ENCODE results near the gene CERKL.
A peak's percentile ranks its signal among the peaks of the same experiment; 100 is the strongest.

The CERKL gene

DNA sequence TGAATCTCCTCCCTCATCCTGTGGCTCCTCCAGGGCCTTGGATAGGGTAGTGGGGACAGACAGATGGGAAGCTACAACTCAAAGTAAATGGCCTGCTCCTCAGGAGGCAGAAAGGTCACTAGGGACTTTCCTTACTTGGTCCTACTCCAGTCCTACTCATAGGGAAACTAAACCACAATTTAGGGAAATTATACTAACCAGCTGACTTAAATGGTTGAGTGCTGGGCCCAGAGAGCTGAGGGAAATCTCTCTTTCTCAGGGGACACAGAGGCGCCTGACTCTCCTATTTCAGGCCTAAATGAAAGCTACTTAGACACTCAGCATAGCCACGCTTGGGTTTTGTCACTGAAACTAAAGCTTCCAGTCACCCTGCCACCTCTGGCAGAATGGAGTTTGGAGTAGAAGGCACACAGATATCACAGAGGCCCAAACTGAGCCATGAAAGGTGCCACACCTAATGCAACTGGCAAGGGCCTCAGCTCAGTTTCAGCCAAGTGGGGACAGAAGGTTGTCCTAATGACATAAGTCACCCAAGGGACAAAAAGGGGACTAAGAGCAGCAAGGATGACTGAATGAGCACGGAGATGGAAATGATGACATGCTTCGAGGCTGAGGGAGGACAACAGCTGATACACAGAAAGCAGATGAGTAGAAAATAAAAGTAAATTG lies 24.0 kb downstream of the CERKL start:
- ATAC-seq = no peak
- TF ChIP-seq RARB (CRISPR knock-in tag; IDR thresholded peaks at IDR 0.05) = no peak
- no peak for TF ChIP-seq GLIS3 (CRISPR knock-in tag; IDR thresholded peaks at IDR 0.05)
- TF ChIP-seq PPARA (CRISPR knock-in tag; IDR thresholded peaks at IDR 0.05; ENCODE audit: borderline replicate concordance) = no peak
- no peak for TF ChIP-seq BACH2 (CRISPR knock-in tag; IDR thresholded peaks at IDR 0.05; ENCODE audit: borderline replicate concordance)
- no peak for TF ChIP-seq CSDC2 (CRISPR knock-in tag; IDR thresholded peaks at IDR 0.05)
- TF ChIP-seq ISL1 (CRISPR knock-in tag; IDR thresholded peaks at IDR 0.05) = no peak
- no peak for TF ChIP-seq OSR1 (CRISPR knock-in tag; IDR thresholded peaks at IDR 0.05)
- no peak for TF ChIP-seq ZNF565 (CRISPR knock-in tag; conservative IDR thresholded peaks at IDR 0.05; ENCODE audit: low read depth)
- TF ChIP-seq TSHZ2 (CRISPR knock-in tag; IDR thresholded peaks at IDR 0.05) = no peak
- TF ChIP-seq ZNF8 (CRISPR knock-in tag; IDR thresholded peaks at IDR 0.05) = no peak
- TF ChIP-seq SNAI2 (CRISPR knock-in tag; IDR thresholded peaks at IDR 0.05) = no peak
- no peak for TF ChIP-seq ZFP3 (CRISPR knock-in tag; IDR thresholded peaks at IDR 0.05)
- TF ChIP-seq CSRNP3 (CRISPR knock-in tag; IDR thresholded peaks at IDR 0.05) = no peak

DNA sequence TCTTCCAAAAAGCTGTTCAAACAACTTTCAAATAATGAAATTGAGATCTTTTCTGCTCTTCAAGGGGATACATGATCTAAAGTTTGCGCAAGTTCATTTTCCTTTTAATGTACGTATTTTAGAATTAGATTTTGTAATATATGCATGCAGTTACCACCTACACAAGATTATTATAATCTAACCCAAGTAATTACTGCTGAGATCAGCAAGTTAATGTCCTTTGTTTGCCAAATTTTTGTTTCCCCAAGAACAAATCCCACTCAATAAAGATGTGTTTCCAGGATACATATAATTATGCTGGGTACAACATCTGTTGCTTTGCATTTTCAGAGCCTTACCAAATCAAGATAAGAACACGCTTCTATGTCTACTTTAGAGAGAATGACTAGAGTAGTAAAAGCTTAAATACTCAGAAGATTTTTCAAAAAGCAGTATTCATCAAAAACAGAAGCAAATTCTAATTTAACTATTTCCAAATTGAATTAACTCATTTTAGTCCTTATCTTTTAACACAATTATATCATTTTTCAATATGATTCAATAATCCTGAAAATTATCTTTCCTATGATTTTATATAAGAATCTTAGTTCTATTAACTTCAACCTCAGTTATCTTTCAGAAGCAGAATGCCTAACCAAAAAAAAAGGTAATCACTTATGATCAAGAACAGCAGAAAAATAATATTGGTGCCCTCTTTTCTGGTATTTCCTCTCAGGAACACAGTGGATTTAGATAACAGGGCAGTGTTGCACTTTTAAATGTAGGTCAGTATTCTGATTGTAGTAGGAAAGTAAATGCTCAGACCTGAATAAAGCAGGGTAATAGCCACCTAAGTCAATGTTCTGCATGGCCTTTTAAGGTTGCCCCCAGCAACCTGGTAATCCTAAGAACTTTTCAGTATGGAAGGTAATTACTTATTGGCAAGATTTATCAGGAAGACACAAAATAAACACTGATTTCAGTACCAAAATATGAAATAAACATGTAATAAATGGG lies 28.0 kb downstream of the CERKL start:
- ATAC-seq = no peak
- TF ChIP-seq ISL1 (CRISPR knock-in tag; IDR thresholded peaks at IDR 0.05) = peak; percentile 72
- TF ChIP-seq TCF4 (CRISPR knock-in tag; IDR thresholded peaks at IDR 0.05; ENCODE audit: borderline replicate concordance) = peak; percentile 78; the same call in 1 of the 2 replicates
- peak; percentile 83; the same call in 1 of the 2 replicates for TF ChIP-seq TSHZ2 (CRISPR knock-in tag; IDR thresholded peaks at IDR 0.05)
- 0 out of 2 replicates have a peak, but pooled peaks have one; percentile 46 for TF ChIP-seq CSRNP3 (CRISPR knock-in tag; IDR thresholded peaks at IDR 0.05)
- TF ChIP-seq GLIS3 (CRISPR knock-in tag; IDR thresholded peaks at IDR 0.05) = no peak

- ATAC-seq = no peak
- TF ChIP-seq OSR1 (CRISPR knock-in tag; IDR thresholded peaks at IDR 0.05) (no peak), ZFP30 (CRISPR knock-in tag; IDR thresholded peaks at IDR 0.05) (no peak), TCF4 (CRISPR knock-in tag; IDR thresholded peaks at IDR 0.05; ENCODE audit: borderline replicate concordance) (no peak)
Measured at GRCh38 chr2:181627545-181627944, 29.4 kb downstream of the CERKL start.

DNA sequence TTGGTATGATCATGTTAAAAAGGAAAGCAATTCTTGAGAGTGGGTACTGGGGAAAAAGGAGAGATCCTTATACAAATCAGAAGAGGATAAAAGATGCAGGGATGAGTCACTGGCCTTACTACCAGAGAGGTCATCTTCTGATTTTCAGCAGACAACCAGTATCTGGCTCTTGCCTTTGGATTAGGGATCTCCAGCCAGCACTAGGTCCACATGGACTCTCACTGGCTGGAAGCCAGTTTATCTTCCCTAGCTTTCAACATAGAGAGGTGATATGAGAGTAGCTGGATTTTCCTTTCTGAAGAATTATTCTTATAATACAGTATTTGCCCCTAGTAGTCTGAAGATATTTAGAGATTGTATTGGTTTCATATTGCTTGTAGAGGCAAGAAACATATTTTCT lies 30.2 kb downstream of the CERKL start:
- TF ChIP-seq OSR1 (CRISPR knock-in tag; IDR thresholded peaks at IDR 0.05) (no peak), PPARA (CRISPR knock-in tag; IDR thresholded peaks at IDR 0.05; ENCODE audit: borderline replicate concordance) (no peak), RARB (CRISPR knock-in tag; IDR thresholded peaks at IDR 0.05) (no peak), TOX (CRISPR knock-in tag; IDR thresholded peaks at IDR 0.05; ENCODE audit: borderline replicate concordance) (no peak), ZNF565 (CRISPR knock-in tag; conservative IDR thresholded peaks at IDR 0.05; ENCODE audit: low read depth) (no peak), ISL1 (CRISPR knock-in tag; IDR thresholded peaks at IDR 0.05) (no peak), CREB5 (CRISPR knock-in tag; IDR thresholded peaks at IDR 0.05; ENCODE audit: low read depth) (no peak), BACH2 (CRISPR knock-in tag; IDR thresholded peaks at IDR 0.05; ENCODE audit: borderline replicate concordance) (no peak)
- TF ChIP-seq, protein P1, sequence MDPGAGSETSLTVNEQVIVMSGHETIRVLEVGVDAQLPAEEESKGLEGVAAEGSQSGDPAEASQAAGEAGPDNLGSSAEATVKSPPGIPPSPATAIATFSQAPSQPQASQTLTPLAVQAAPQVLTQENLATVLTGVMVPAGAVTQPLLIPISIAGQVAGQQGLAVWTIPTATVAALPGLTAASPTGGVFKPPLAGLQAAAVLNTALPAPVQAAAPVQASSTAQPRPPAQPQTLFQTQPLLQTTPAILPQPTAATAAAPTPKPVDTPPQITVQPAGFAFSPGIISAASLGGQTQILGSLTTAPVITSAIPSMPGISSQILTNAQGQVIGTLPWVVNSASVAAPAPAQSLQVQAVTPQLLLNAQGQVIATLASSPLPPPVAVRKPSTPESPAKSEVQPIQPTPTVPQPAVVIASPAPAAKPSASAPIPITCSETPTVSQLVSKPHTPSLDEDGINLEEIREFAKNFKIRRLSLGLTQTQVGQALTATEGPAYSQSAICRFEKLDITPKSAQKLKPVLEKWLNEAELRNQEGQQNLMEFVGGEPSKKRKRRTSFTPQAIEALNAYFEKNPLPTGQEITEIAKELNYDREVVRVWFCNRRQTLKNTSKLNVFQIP (CRISPR knock-in tag; IDR thresholded peaks at IDR 0.05; ENCODE audit: borderline replicate concordance, low read depth) = no peak
- no peak for ATAC-seq

Data from SK-N-SH treated with all-trans-retinoic acid at 6 μM for 48 hours (cell line).